ENCODE results near the gene HOXA3.

DNA sequence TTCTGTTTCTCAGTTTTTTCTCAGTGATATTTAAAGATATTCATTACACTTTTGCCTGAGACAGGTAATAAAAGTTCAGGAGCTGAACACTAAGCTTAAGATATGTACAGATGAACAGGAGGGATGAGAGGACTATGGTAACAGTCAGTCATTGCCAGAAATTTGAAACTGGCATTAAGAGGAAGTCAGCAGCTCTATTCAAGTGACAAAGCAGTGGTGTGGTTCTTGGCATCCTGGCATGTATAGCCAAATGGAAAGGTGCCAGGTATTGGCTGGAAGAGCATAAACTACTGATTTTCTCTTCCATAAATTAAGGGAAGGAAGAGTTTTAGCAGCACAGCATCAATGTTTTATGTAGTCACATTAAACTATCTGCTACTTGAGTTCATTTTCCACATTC lies 79.3 kb downstream of the HOXA3 start:
- TF ChIP-seq ZNF274 (IDR thresholded peaks at IDR 0.05; ENCODE audit: insufficient read depth, insufficient read length) = no peak
- TF ChIP-seq, protein P1, sequence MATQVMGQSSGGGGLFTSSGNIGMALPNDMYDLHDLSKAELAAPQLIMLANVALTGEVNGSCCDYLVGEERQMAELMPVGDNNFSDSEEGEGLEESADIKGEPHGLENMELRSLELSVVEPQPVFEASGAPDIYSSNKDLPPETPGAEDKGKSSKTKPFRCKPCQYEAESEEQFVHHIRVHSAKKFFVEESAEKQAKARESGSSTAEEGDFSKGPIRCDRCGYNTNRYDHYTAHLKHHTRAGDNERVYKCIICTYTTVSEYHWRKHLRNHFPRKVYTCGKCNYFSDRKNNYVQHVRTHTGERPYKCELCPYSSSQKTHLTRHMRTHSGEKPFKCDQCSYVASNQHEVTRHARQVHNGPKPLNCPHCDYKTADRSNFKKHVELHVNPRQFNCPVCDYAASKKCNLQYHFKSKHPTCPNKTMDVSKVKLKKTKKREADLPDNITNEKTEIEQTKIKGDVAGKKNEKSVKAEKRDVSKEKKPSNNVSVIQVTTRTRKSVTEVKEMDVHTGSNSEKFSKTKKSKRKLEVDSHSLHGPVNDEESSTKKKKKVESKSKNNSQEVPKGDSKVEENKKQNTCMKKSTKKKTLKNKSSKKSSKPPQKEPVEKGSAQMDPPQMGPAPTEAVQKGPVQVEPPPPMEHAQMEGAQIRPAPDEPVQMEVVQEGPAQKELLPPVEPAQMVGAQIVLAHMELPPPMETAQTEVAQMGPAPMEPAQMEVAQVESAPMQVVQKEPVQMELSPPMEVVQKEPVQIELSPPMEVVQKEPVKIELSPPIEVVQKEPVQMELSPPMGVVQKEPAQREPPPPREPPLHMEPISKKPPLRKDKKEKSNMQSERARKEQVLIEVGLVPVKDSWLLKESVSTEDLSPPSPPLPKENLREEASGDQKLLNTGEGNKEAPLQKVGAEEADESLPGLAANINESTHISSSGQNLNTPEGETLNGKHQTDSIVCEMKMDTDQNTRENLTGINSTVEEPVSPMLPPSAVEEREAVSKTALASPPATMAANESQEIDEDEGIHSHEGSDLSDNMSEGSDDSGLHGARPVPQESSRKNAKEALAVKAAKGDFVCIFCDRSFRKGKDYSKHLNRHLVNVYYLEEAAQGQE (IDR thresholded peaks at IDR 0.05; ENCODE audit: low read depth, low read length) = no peak
- TF ChIP-seq, protein P2, sequence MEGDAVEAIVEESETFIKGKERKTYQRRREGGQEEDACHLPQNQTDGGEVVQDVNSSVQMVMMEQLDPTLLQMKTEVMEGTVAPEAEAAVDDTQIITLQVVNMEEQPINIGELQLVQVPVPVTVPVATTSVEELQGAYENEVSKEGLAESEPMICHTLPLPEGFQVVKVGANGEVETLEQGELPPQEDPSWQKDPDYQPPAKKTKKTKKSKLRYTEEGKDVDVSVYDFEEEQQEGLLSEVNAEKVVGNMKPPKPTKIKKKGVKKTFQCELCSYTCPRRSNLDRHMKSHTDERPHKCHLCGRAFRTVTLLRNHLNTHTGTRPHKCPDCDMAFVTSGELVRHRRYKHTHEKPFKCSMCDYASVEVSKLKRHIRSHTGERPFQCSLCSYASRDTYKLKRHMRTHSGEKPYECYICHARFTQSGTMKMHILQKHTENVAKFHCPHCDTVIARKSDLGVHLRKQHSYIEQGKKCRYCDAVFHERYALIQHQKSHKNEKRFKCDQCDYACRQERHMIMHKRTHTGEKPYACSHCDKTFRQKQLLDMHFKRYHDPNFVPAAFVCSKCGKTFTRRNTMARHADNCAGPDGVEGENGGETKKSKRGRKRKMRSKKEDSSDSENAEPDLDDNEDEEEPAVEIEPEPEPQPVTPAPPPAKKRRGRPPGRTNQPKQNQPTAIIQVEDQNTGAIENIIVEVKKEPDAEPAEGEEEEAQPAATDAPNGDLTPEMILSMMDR (IDR thresholded peaks at IDR 0.05 in 2 of 3, conservative IDR thresholded peaks at IDR 0.05 in 1 of 3; ENCODE audit: control insufficient read depth in 2 of 3, extremely low read depth in 1 of 3, insufficient read depth in 1 of 3, low read depth in 3 of 3, low read length in 3 of 3) = no peak
- TF ChIP-seq NFIC (IDR thresholded peaks at IDR 0.05; ENCODE audit: low read depth, low read length) = no peak

All from GM12878 (cell line).